ENCODE results near the gene NRBP1.

DNA sequence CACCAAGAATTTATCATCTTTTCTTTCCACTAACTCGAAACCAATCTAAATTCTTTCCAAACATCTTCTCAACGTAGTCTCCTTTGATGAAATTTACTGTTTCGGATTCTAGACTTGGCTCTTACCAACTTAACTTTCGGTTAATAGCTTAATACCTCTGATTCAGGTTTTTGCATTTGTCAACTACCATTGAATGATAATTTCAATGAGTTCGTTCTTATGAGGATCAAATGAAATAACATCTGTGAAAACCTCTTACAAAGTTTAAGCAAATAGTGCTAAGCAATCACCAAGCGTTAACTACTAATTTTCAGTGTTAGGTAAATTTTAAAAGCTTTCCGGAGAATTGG is 593 bp upstream of the NRBP1 start:
- no peak for TF ChIP-seq POLR2A (IDR thresholded peaks at IDR 0.05)
- TF ChIP-seq, protein P1, sequence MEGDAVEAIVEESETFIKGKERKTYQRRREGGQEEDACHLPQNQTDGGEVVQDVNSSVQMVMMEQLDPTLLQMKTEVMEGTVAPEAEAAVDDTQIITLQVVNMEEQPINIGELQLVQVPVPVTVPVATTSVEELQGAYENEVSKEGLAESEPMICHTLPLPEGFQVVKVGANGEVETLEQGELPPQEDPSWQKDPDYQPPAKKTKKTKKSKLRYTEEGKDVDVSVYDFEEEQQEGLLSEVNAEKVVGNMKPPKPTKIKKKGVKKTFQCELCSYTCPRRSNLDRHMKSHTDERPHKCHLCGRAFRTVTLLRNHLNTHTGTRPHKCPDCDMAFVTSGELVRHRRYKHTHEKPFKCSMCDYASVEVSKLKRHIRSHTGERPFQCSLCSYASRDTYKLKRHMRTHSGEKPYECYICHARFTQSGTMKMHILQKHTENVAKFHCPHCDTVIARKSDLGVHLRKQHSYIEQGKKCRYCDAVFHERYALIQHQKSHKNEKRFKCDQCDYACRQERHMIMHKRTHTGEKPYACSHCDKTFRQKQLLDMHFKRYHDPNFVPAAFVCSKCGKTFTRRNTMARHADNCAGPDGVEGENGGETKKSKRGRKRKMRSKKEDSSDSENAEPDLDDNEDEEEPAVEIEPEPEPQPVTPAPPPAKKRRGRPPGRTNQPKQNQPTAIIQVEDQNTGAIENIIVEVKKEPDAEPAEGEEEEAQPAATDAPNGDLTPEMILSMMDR (IDR thresholded peaks at IDR 0.05): no peak
